Stomach (tissue), 4 donors: ENCODE results near the gene THADA.

ENCODE experiments used
- EP300 ChIP-seq: sonication (generic); formaldehyde crosslinking; IDR thresholded peaks from one replicate; pipeline ENCODE4 v1.6.1; 2017; ENCODE audit warnings: antibody characterized with exemption
- POLR2A ChIP-seq, 4 donors: fragments of 450-650 bp; IDR thresholded peaks; one replicate each; pipeline ENCODE4 v1.6.1; 2016; ENCODE audit warnings: antibody characterized with exemption in 4 of 4, control low read depth in 2 of 4, mild to moderate bottlenecking in 1 of 4, moderate library complexity in 1 of 4
- POLR2AphosphoS5 ChIP-seq, 3 donors: sonication (generic); formaldehyde crosslinking; IDR thresholded peaks; one replicate each; pipeline ENCODE4 v1.6.1; 2016; ENCODE audit warnings: antibody characterized with exemption in 3 of 3
- TF ChIP-seq, protein P1 (sequence below), 7 experiments: fragments of 450-650 bp in 4 of 7; fragments of 200-600 bp in 3 of 7; sonication (generic) in 3 of 7; IDR thresholded peaks; one replicate each; pipeline ENCODE4 v1.5.1; 2016 to 2019; ENCODE audit warnings: antibody characterized with exemption in 7 of 7, control low read depth in 2 of 7, mild to moderate bottlenecking in 1 of 7

GRCh38 chr2:43238176-43238575, 357.7 kb downstream of the THADA start:
- TF ChIP-seq, protein P1, sequence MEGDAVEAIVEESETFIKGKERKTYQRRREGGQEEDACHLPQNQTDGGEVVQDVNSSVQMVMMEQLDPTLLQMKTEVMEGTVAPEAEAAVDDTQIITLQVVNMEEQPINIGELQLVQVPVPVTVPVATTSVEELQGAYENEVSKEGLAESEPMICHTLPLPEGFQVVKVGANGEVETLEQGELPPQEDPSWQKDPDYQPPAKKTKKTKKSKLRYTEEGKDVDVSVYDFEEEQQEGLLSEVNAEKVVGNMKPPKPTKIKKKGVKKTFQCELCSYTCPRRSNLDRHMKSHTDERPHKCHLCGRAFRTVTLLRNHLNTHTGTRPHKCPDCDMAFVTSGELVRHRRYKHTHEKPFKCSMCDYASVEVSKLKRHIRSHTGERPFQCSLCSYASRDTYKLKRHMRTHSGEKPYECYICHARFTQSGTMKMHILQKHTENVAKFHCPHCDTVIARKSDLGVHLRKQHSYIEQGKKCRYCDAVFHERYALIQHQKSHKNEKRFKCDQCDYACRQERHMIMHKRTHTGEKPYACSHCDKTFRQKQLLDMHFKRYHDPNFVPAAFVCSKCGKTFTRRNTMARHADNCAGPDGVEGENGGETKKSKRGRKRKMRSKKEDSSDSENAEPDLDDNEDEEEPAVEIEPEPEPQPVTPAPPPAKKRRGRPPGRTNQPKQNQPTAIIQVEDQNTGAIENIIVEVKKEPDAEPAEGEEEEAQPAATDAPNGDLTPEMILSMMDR (IDR thresholded peaks at IDR 0.05) = no peak
- no peak for TF ChIP-seq EP300
- no peak for TF ChIP-seq POLR2AphosphoS5 (IDR thresholded peaks at IDR 0.05)
- no peak for TF ChIP-seq POLR2A (IDR thresholded peaks at IDR 0.05)
